ENCODE results near the gene C9orf152.

- TF ChIP-seq CTCF (conservative IDR thresholded peaks at IDR 0.05; ENCODE audit: low read depth, low read length) = no peak
- TF ChIP-seq EZH2 (IDR thresholded peaks at IDR 0.05; ENCODE audit: borderline replicate concordance, low read depth, low read length, poor library complexity, severe bottlenecking) = no peak
Measured at GRCh38 chr9:110224583-110224982, 16.6 kb upstream of the C9orf152 start.

Measured in A673 (cell line).